ACC112 (cell line): ENCODE results near the gene RRAS.

Experiments
- H2AFZ ChIP-seq: fragments of 200-600 bp; sonication (generic); one replicate; pipeline ENCODE4 v1.6.0; 2017; ENCODE audit warnings: antibody characterized with exemption, low read length; ENCODE audit not compliant: unreplicated experiment
- H3K27ac ChIP-seq: fragments of 200-600 bp; sonication (generic); 2 replicates; pipeline ENCODE4 v1.5.1; 2014; ENCODE audit warnings: low read depth, mild to moderate bottlenecking, antibody characterized with exemption, low read length, moderate library complexity
- H3K27me3 ChIP-seq: fragments of 200-600 bp; sonication (generic); 2 replicates; pipeline ENCODE4 v1.6.1; 2014; ENCODE audit warnings: mild to moderate bottlenecking, antibody characterized with exemption, low read length, moderate library complexity, mixed read lengths; ENCODE audit not compliant: insufficient read depth
- H3K36me3 ChIP-seq: fragments of 200-600 bp; sonication (generic); 2 replicates; pipeline ENCODE4 v1.6.1; 2016; ENCODE audit warnings: mild to moderate bottlenecking, antibody characterized with exemption, low read length, moderate library complexity, mixed read lengths; ENCODE audit not compliant: insufficient read depth
- H3K4me1 ChIP-seq: fragments of 200-600 bp; sonication (generic); one replicate; pipeline ENCODE4 v1.6.1; 2016; ENCODE audit warnings: low read length, mixed read lengths; ENCODE audit not compliant: insufficient read depth, unreplicated experiment, control insufficient read depth
- H3K4me3 ChIP-seq: fragments of 200-600 bp; sonication (generic); 2 replicates; pipeline ENCODE4 v1.5.1; 2014; ENCODE audit warnings: mild to moderate bottlenecking, low read depth, low read length
- H3K79me2 ChIP-seq: fragments of 200-600 bp; sonication (generic); one replicate; pipeline ENCODE4 v1.6.0; 2016; ENCODE audit warnings: low read length; ENCODE audit not compliant: control insufficient read depth, unreplicated experiment, insufficient read depth

RRAS gene

DNA sequence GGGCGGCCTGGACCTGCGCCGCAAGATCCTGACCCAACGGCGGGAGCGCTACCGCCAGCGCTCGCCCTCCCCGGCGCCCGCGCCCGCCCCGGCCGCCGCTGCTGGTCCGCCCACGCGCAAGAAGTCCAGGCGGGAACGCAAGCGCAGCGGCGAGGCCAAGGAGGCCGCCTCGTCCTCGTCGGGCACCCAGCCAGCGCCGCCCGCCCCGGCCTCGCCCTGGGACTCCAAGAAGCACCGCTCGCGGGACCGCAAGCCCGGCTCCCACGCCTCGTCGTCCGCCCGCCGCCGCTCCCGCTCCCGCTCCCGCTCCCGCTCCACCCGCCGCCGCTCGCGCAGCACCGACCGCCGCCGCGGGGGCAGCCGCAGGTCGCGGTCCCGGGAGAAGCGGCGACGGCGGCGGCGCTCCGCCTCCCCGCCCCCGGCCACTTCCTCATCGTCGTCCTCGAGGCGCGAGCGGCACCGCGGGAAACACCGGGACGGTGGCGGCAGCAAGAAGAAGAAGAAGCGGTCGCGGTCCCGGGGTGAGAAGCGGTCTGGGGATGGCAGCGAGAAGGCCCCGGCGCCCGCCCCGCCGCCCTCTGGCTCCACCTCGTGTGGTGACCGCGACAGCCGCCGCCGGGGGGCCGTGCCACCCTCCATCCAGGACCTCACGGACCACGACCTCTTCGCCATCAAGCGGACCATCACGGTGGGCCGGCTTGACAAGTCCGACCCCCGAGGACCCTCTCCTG, 12.0 kb upstream of the RRAS start:
- Histone ChIP-seq H3K36me3 (0 out of 2 replicates have a peak, but pooled peaks cover 3% of the 10 kb centered on the region), H3K27me3 (no peaks in the 10 kb centered on the region), H3K27ac (no peak overlapping the region), H3K4me3 (no peak overlapping the region), H3K4me1 (no peaks in the 10 kb centered on the region), H3K79me2 (peaks cover 6% of the 10 kb centered on the region), H2AFZ (no peak overlapping the region)

DNA sequence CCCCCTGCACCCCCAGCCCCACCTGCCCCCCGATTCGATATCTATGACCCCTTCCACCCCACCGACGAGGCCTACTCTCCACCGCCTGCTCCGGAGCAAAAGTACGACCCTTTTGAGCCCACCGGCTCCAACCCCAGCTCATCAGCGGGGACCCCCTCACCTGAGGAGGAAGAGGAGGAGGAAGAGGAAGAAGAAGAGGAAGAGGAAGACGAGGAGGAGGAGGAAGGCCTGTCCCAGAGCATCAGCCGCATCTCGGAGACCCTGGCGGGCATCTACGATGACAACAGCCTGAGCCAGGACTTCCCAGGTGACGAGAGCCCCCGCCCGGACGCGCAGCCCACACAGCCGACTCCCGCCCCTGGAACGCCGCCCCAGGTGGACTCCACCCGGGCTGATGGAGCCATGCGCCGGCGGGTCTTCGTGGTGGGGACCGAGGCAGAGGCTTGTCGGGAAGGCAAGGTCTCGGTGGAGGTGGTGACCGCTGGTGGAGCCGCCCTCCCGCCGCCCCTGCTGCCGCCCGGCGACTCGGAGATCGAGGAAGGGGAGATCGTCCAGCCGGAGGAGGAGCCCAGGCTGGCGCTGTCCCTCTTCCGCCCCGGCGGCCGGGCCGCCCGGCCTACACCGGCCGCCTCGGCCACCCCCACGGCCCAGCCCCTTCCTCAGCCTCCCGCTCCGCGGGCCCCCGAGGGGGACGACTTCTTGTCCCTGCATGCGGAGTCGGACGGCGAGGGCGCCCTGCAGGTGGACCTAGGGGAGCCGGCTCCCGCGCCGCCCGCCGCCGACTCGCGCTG, 11.3 kb upstream of the RRAS start:
- no peaks in the 10 kb centered on the region for H3K27me3 ChIP-seq
- H3K36me3 ChIP-seq: 0 out of 2 replicates have a peak, but pooled peaks cover 3% of the 10 kb centered on the region
- H3K4me3 ChIP-seq: no peak overlapping the region
- H3K4me1 ChIP-seq: no peaks in the 10 kb centered on the region
- H3K79me2 ChIP-seq: peaks cover 8% of the 10 kb centered on the region
- H2AFZ ChIP-seq: no peak overlapping the region
- H3K27ac ChIP-seq: no peak overlapping the region

DNA sequence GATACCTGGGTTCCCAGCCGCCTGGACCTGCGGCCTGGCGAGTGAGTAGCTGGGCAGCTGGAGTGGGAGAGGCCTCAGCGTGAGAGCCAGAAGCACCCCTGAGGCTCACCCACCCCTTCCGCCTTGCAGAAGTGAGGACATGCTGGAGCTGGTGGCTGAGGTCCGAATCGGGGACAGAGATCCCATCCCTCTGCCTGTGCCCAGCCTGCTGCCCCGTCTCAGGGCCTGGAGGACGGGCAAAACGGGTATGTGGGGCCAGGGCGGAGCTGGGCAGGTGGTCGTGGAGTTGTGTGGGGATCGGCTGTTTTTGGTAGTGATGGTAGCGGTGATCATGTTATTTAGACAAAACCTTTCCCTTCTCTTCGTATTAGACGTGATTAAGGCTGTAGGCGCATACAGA, 6.6 kb upstream of the RRAS start:
- H3K4me3 ChIP-seq: no peak overlapping the region
- peaks cover 44% of the 10 kb centered on the region for H3K79me2 ChIP-seq
- no peaks in the 10 kb centered on the region for H3K27me3 ChIP-seq
- H2AFZ ChIP-seq: no peak overlapping the region
- 0 out of 2 replicates have a peak, but pooled peaks cover 3% of the 10 kb centered on the region for H3K36me3 ChIP-seq
- peaks cover 14% of the 10 kb centered on the region for H3K4me1 ChIP-seq
- no peak overlapping the region for H3K27ac ChIP-seq

DNA sequence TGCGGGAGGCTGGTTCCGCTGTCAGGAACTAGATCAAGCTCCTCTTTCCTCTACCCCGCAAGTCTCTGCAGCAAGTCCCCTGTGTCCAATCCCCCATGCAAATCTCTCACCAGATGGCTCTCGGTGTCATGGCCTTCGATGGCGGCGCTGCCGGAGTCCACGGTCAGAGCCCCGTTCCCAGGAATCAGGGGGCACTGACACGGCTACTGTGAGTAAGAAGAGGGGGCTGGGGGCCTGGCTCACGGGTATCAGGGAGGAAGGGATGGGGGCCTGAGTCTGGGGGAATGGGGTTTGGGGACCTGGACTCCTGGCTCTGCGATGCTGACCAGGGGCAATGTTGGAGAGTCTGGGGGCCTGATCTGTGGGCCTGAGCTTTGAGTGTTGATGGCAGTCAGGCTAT, 6.1 kb upstream of the RRAS start:
- H3K27me3 ChIP-seq: no peaks in the 10 kb centered on the region
- H2AFZ ChIP-seq: no peak overlapping the region
- peaks cover 44% of the 10 kb centered on the region for H3K79me2 ChIP-seq
- H3K4me3 ChIP-seq: no peak overlapping the region
- no peak overlapping the region for H3K27ac ChIP-seq
- H3K4me1 ChIP-seq: peaks cover 14% of the 10 kb centered on the region
- H3K36me3 ChIP-seq: 0 out of 2 replicates have a peak, but pooled peaks cover 3% of the 10 kb centered on the region

DNA sequence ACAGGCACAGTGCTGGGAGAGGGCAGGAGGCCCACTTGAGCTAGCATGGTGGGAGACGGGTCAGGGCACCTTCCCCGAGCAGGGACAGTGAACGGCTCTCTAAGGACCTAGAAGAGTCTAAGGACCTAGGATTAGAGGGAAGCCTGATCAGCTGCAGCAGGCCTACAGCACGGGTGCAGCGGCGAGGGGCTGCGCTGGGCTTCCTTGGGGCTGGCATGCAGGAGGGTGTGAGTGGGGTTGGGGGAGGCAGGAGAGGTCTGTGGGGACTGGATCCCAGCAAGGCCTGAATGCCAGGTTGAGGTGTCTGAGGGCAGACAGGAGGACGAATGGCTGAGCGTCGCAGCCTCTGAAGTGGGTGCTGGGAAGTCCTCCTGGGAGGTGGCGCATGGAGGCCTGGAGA, 5.6 kb upstream of the RRAS start:
- H3K27me3 ChIP-seq: no peaks in the 10 kb centered on the region
- H3K4me3 ChIP-seq: no peak overlapping the region
- H3K27ac ChIP-seq: no peak overlapping the region
- H2AFZ ChIP-seq: no peak overlapping the region
- H3K4me1 ChIP-seq: peaks cover 14% of the 10 kb centered on the region
- H3K36me3 ChIP-seq: 0 out of 2 replicates have a peak, but pooled peaks cover 3% of the 10 kb centered on the region
- peaks cover 44% of the 10 kb centered on the region for H3K79me2 ChIP-seq

DNA sequence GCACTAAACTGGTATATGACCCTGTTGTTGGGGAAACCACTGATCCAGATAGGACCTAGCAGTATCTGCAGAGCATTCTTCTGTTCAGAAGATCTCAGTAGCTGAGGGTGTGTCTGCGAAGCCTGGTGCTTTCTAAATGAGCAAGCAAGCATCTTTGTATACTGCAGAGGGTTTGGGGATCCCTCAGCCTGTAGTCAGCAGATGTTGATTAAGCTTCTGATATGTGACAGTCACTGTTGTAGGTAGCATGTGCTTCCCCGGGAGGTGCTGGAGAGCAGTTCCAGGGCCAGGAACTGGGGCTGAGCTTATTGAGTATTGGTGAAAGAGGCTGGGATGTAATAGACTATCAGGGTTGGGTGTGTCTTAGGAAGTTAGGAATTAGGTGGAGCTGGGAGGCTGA, 3.5 kb upstream of the RRAS start:
- H3K79me2 ChIP-seq: peaks cover 48% of the 10 kb centered on the region
- H3K4me3 ChIP-seq: peak overlapping the region; percentile 99
- H2AFZ ChIP-seq: no peak overlapping the region
- H3K36me3 ChIP-seq: no peaks in the 10 kb centered on the region
- no peaks in the 10 kb centered on the region for H3K27me3 ChIP-seq
- peaks cover 17% of the 10 kb centered on the region for H3K4me1 ChIP-seq
- H3K27ac ChIP-seq: no peak overlapping the region

DNA sequence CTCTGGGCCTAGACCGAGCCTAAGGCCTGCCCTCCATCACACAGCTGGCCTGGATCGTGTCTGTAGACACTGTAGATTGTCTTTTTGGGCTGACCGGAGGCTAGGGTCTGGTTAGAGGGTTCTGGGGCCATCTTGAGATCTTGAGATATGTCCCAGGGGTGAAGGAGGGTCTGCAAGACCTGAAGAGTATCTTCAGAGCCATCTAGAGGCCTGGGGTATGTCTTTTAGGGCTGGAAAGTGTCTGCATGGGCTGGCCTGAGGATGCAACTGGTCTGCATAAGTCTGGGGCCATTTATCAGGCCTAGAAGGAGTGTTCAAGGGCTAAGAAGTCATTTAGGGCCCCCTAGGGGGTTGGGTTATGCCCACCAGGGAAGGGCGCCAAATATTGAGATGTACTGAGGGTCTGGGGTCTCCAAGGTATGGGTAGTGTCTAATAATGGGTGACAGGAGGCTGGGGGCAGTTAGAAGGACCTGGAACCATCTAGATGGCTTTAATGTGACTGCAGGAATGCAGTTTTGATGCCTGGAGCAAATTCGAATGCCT, 2.6 kb upstream of the RRAS start:
- H2AFZ ChIP-seq: no peak overlapping the region
- H3K4me1 ChIP-seq: peaks cover 21% of the 10 kb centered on the region
- H3K27me3 ChIP-seq: no peaks in the 10 kb centered on the region
- H3K36me3 ChIP-seq: no peaks in the 10 kb centered on the region
- peak overlapping the region; percentile 99 for H3K4me3 ChIP-seq
- H3K27ac ChIP-seq: peak overlapping the region; percentile 100
- H3K79me2 ChIP-seq: peaks cover 53% of the 10 kb centered on the region

DNA sequence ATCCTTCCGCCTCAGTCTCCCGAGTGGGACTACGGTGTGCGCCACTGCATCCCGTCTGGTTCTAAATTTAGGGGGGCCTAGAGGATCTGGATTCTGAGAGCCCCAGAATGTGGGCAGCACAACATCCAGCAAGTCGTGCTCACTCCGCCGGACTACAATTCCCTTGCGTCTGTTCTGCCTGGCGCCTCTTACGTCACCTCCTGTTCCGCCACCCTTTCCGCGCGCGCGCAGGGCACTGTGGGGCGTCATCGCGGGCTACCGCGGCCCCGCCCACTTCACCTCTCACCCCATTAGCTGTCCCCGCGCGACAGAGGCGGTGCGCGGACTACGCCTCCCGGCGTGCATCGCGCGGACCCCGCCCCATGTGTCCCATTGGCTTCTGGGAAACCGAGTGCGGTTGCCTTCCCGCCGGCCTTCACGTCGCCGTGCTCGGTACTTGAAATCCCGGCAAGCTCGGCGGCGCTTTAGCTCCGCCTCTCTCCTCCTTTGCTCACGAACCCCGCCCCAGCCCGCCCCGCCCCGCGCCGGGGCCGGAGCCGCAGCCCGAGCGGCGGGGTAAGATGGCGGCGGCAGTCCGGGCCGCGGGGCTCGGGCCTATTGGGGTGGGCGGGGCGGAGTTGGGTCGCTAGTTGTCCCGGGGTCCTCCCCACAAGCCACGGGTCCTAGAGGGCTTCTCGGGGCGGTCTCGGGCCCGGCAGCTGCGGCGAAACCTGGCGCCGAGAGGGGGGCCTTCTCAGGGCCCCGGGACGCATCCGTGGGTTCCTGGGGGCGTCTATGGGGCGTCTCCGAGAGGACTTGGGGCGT, 1.9 kb upstream of the RRAS start, which contains the start of gene SCAF1:
SCAF1 (plus strand) TSS at position 522 of the 804 bp plus-strand sequence. CDS start 2,818 bp downstream, outside the sequence.
- peaks cover 21% of the 10 kb centered on the region for H3K4me1 ChIP-seq
- no peak within 1 kb of the TSS for H2AFZ ChIP-seq
- H3K36me3 ChIP-seq: no peaks in the 10 kb centered on the region
- H3K27ac ChIP-seq: peak within 1 kb of the TSS; percentile 100
- H3K4me3 ChIP-seq: peak within 1 kb of the TSS; percentile 99
- H3K79me2 ChIP-seq: peaks cover 49% of the 10 kb centered on the region
- no peaks in the 10 kb centered on the region for H3K27me3 ChIP-seq

DNA sequence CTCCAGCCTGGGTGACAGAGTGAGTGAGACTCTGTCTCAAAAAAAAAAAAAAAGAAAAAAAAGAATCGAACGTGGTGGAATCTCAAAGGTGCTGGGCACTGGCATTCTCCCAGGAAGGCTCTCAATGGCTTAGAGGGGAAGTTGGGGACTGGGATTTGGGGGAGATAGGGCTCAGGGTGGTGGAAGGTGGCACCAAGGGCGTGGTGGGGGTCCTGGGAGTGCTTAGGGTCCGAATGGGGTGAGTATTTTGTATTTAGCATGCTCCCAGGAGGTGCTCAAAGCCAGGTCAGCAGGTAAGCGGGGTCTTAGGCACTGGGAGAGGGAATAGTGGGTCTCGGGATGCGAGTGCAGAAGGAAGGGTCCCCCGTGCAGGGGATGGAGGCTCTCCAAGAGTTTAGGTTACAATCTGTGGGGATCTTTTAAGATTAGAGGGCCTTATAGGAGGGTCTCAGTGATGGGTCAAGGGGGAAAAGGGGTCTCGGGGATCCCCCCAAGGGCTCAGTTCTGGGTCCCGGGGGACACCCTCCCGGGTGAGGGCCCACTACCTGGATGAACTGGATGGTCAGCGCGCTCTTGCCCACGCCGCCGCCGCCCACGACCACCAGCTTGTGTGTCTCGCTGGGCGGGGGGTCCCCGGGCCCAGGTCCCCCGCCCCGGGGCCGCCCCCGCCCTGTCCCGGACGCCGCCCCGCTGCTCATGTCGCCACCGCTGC, 386 bp downstream of the RRAS start:
- peak overlapping the region; percentile 95 for H3K4me3 ChIP-seq
- H3K4me1 ChIP-seq: peaks cover 21% of the 10 kb centered on the region
- H3K36me3 ChIP-seq: peaks cover 5% of the 10 kb centered on the region; the same call in 1 of the 2 replicates
- no peak overlapping the region for H2AFZ ChIP-seq
- H3K27me3 ChIP-seq: no peaks in the 10 kb centered on the region
- H3K27ac ChIP-seq: peak overlapping the region; percentile 83
- H3K79me2 ChIP-seq: peaks cover 38% of the 10 kb centered on the region
